Epidermal melanocyte (primary cell): ENCODE results near the gene ANGPTL7.
"Not testable (repeated sequence)": the region's sequence is repeated elsewhere in the genome, so short reads cannot be mapped to it uniquely, and the experiment has no call there.

Experiments
- DNase-seq: peaks from one replicate; pipeline ENCODE4 v3.0.0; 2011; ENCODE audit warnings: low spot score; ENCODE audit not compliant: insufficient read length

Gene ANGPTL7

DNA sequence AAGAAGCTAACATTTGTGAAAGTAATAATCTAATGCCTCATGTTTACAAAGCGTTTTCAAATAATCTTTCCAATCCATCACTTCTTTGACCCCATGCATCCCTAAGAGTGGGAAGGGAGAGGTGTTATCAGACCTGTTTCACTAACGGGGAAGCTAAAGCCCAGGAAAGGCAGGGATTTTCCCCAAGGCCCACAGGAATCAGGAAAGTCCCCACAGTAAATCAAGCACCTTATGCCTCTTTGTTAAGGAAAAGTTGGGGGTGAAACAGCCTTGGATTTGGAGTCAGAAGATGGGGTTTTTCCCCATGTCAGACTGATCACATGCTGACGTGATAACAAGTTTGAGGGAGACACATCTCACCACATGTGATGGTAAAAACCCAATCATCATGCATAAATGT, 20.0 kb upstream of the ANGPTL7 start:
- DNase-seq = no peak

- DNase-seq = no peak
These were observed 19.1 kb upstream of the ANGPTL7 start for GRCh38 chr1:11170102-11170501.

DNA sequence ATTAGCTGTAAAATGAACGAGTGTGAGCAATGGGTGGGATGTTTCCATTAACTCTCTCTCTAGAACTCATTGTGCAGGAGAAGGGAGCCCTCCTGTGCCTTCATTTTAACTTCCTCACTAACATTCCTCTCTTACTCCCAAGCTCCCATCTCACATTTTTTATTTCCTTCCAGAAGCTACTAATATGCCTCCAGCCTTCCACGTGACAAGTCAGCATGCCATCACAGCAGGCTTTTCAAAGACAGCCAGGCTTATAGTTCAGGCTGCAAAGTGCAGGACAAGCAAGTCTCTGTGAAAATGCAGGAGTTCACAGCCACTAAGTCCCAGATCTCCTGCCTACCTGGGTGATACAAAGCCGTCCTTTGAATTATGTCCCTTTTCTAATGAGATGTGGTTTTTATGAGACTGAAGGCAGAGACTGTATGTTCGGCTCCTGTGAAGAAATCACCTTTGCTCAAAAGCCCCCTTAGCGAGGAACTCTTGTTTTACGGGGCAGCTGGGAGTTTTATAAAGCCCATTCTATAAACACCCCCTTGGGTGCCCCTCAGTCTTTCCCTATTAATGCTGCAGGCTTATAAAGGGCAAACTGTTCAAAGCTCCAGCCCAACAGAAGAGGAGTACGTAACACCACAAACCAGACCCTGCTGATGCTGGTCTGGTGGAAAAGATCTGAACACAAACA, 14.8 kb upstream of the ANGPTL7 start:
- DNase-seq = peak; percentile 49

DNA sequence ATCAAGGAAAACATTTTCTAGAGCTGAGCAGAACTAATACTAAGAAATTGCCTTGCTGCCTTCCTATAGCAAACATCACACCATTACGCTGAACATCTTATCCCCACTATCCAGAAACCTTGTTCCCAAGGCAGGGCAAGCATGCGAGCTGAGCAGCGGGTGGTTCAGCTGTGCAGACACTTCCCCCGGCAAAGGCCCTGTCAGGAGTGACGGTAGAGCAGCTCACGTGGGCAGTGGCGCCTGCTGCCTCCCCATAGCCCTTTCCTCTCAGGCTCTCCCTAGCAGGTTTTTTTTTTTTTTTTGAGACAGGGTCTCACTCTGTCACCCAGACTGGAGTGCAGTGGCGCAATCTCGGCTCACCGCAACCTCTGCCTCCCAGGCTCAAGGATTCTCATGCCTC, 13.7 kb upstream of the ANGPTL7 start:
- no peak for DNase-seq

DNA sequence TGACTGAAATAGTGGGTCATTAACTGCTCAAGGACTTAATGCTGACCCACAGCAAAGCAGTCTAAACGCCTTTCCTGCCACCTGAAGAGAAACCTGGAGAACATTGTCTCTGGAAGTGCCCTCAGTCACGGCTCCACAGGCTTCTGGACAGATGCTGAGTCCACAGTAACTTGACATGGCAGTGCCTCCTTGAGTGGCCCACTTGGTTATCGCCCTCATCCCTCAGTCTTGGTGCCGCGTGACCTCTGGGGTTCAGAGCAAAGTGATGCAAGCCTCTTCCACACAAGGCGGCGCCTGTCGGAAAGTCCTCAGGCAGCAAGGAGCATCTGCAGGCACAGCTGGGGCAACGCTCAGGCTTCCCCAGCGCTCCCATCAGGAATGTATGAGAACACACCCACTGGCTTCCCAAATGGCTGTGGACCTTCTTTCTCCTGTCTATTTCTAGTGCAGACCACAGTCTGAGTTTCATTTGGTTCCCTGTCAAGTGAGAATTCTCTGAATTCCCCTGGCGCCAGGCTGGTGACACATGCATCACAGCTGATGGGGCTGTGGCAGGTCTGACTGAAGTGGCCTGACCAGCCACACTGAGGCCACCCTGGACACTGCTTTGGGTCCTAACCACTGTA, 13.0 kb upstream of the ANGPTL7 start:
- DNase-seq = peak; percentile 59

- no peak for DNase-seq
These were observed 10.8 kb upstream of the ANGPTL7 start for GRCh38 chr1:11178021-11179015.

DNA sequence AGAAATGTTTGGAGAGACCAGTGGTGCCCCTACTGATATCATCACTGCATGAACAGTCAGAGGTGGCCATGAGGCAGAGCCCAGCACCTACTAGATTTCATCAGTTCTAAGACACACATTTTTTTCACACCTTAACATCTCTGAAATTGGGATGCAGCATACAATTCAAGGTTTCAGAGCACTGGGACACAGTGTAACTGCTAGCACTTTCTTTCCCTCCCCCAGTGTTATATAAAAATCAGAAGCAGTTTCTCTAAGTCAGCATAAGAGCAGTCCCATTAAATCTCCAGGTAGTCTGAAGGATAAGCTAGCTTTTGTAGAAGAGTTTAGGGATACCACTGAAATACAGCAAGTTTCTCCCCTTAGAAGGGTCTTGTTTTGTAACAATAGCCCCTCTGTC, 10.0 kb upstream of the ANGPTL7 start:
- no peak for DNase-seq

DNA sequence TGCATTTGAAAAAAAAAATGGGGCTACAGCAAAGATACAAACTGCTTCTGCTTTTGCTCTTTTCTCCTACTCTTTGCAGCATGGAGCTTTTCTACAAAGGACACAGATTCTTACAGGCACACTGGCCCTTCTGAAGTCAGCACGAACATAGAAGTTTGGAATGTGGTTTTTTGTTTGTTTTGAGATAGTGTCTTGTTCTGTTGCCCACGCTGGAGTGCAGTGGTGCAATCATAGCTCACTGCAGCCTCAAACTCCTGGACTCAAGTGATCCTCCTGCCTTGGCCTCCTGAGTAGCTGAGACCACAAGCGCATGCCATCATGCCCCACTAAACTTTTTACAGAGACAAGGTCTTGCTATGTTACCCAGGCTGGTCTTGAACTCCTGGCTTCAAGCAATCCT, 9.4 kb upstream of the ANGPTL7 start:
- not testable (repeated sequence) for DNase-seq

DNA sequence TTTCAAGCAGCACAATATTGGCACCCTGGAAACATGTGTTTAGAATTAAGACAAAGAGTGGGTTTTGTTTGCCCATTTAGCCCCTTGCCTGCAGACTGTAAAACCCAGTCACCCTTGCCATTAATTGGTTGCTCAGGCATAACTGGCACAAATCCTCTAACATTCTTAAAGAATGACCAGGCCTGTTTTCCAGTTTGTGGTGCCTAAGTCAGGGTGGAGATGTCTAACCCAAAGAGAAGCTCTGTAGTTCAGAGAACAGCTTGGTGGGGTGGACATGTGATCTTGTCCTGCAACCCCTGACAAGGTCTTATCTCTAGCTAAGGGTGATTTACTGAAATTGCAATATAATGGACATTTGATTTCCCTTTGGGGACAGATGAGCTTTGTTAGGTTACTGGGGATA, 8.8 kb upstream of the ANGPTL7 start:
- DNase-seq = no peak

GRCh38 chr1:11182884-11183283, 6.3 kb upstream of the ANGPTL7 start:
- no peak for DNase-seq

- DNase-seq = no peak
These were observed 4.2 kb upstream of the ANGPTL7 start for GRCh38 chr1:11184973-11185372.

DNA sequence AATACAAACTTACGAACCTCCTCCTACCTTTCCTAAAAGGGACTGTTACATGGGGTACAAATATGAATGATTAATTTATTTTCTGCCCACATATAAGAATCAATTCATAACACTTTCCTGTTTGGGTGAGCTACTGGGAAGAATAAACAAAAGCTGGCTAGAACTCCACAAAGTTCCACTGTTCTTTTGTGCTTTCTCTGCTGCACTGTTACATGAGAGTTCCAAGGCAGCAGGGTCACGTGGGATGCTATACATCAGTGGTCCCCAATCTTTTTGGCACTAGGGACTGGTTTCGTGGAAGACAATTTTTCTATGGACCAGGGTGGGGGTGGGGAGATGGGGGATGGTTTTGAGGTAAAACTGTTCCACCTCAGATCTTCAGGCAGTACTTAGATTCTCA, 2.2 kb upstream of the ANGPTL7 start:
- DNase-seq = no peak

- no peak for DNase-seq
These were observed 1.7 kb upstream of the ANGPTL7 start for GRCh38 chr1:11187494-11187893.

DNA sequence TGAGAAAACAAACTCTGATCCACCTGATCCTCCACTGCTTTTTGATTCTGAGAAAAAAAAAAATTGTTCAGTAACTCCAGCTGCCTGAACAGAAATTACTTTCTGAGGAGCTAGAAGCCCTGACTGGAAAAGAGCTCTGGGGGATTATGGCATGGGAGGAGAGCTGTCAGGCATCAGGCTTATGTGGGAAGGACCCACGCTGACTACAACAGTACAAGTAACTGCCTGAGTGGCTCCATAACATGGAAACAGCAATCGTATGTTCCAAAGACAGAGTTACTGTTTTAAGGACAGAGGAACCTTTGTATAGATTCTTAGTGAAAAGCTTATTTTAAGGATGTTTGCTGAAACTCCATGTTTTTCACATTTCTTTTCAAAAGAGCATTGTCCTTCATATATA, 1.2 kb upstream of the ANGPTL7 start:
- DNase-seq = peak; percentile 64

- peak; percentile 36 for DNase-seq
These were observed 774 bp upstream of the ANGPTL7 start for GRCh38 chr1:11188381-11188780.

GRCh38 chr1:11193376-11193775, 4.2 kb downstream of the ANGPTL7 start:
- DNase-seq = no peak

- DNase-seq = no peak
These were observed 5.4 kb downstream of the ANGPTL7 start for GRCh38 chr1:11194407-11195176.

- no peak for DNase-seq
These were observed 7.8 kb downstream of the ANGPTL7 start for GRCh38 chr1:11196945-11197344.

DNA sequence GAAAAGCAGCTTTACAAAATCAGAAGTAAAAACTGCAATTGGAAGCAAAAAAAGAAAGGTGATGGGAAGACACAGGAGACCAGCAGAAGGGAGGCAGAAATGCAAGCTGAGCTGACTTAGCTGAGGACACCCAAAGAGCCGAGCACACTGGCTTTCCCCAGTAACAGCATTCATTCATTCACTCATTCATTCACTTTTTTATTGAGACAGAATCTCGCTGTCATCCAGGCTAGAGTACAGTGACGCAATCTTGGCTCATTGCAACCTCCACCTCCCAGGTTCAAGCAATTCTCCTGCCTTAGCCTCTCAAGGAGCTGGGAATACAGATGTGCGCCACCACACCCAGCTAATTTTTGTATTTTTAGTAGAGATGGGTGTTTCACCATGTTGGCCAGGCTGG, 8.2 kb downstream of the ANGPTL7 start:
- DNase-seq = no peak

- peak; percentile 69 for DNase-seq
These were observed 9.1 kb downstream of the ANGPTL7 start for GRCh38 chr1:11198257-11198656.

- DNase-seq = no peak
These were observed 9.9 kb downstream of the ANGPTL7 start for GRCh38 chr1:11198851-11199594.
